ENCODE results near the gene STAU1.
"Not testable (repeated sequence)": the region's sequence is repeated elsewhere in the genome, so short reads cannot be mapped to it uniquely, and the experiment has no call there.

STAU1 gene

GRCh38 chr20:49166534-49167449 lies 21.3 kb downstream of the STAU1 start:
- DNase-seq (ENCODE audit: low read depth in 3 of 3) = no peak

- DNase-seq (ENCODE audit: low read depth in 3 of 3) = no peak
Observed at GRCh38 chr20:49165611-49166010, 22.5 kb downstream of the STAU1 start.

- no peak for DNase-seq (ENCODE audit: low read depth in 3 of 3)
Observed at GRCh38 chr20:49163696-49164095, 24.4 kb downstream of the STAU1 start.

- no peak for DNase-seq (ENCODE audit: low read depth in 3 of 3)
Observed at GRCh38 chr20:49161428-49162152, 26.5 kb downstream of the STAU1 start.

- no peak for DNase-seq (ENCODE audit: low read depth in 3 of 3)
Observed at GRCh38 chr20:49160057-49160929, 27.8 kb downstream of the STAU1 start.

GRCh38 chr20:49157146-49157545 lies 31.0 kb downstream of the STAU1 start:
- no peak for DNase-seq (ENCODE audit: low read depth in 3 of 3)

- DNase-seq (ENCODE audit: low read depth in 3 of 3) = no peak
Observed at GRCh38 chr20:49156481-49156880, 31.7 kb downstream of the STAU1 start.

GRCh38 chr20:49151436-49151835 lies 36.7 kb downstream of the STAU1 start:
- DNase-seq (ENCODE audit: low read depth in 3 of 3) = no peak

GRCh38 chr20:49149281-49150045 lies 38.7 kb downstream of the STAU1 start:
- DNase-seq (ENCODE audit: low read depth in 3 of 3) = no peak

GRCh38 chr20:49148601-49149000 lies 39.5 kb downstream of the STAU1 start:
- no peak for DNase-seq (ENCODE audit: low read depth in 3 of 3)

GRCh38 chr20:49147296-49147695 lies 40.8 kb downstream of the STAU1 start:
- no peak for DNase-seq (ENCODE audit: low read depth in 3 of 3)

GRCh38 chr20:49146442-49147225 lies 41.5 kb downstream of the STAU1 start:
- no peak for DNase-seq (ENCODE audit: low read depth in 3 of 3)

GRCh38 chr20:49140834-49141233 lies 47.3 kb downstream of the STAU1 start:
- DNase-seq (ENCODE audit: low read depth in 3 of 3) = no peak

- no peak for DNase-seq (ENCODE audit: low read depth in 3 of 3)
Observed at GRCh38 chr20:49140411-49140810, 47.7 kb downstream of the STAU1 start.

GRCh38 chr20:49138431-49138830 lies 49.7 kb downstream of the STAU1 start:
- no peak for DNase-seq (ENCODE audit: low read depth in 3 of 3)

- no peak for DNase-seq (ENCODE audit: low read depth in 3 of 3)
Observed at GRCh38 chr20:49136817-49137571, 51.1 kb downstream of the STAU1 start.

GRCh38 chr20:49134797-49135196 lies 53.3 kb downstream of the STAU1 start:
- DNase-seq (ENCODE audit: low read depth in 3 of 3) = not testable (repeated sequence)

- DNase-seq (ENCODE audit: low read depth in 3 of 3) = no peak
Observed at GRCh38 chr20:49133571-49133970, 54.6 kb downstream of the STAU1 start.

GRCh38 chr20:49132995-49133478 lies 55.1 kb downstream of the STAU1 start:
- no peak for DNase-seq (ENCODE audit: low read depth in 3 of 3)

All from stimulated activated CD4-positive, alpha-beta T cell treated with anti-CD3 and anti-CD28 coated beads, TNF-alpha, amount 100 ng/mL, for 4 hours (primary cell).